ENCODE data around the gene GMPPB. TPM values are rescaled to one million over a fixed set of nuclear protein-coding genes. Genes with fewer than 3 reads are reported as not detected.
"Not testable (repeated sequence)": the region's sequence is repeated elsewhere in the genome, so short reads cannot be mapped to it uniquely, and the experiment has no call there.

GMPPB gene
- total and polyA plus RNA-seq, 7 donors, result 9.9 to 57.5 (median 14.3) TPM

DNA sequence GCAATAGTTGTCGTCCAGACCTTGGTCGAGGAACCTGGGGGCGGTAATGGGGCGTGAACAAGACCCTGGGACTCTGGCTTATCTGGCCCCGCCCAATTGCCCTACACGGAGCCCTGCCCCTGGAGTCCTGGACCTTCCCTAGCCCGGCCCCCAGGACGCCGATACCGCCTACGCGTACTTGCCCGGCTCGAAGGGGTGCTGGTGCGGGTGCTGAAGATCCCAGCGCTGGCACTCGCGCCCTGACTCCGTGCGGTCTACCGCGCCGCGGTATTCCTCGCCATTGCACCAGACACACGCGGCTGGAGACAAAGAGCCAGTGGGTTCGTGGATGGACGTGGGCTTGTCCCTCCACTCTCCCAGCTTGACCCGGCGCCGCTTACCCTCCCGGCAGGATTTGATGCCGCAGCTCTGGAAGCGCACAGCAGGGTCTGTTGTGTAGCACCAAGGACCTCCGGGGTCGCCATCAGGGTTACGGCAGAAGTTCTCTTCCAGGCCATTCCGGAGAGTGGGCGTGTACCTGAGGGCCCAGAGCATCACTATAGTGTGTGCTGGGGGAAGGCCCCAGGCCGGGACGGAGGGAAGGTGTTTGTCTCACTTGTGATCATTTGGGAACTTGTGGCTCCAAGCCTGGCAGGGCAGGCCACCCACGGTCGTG lies 36.9 kb downstream of the GMPPB start:
- H3K27ac ChIP-seq; DNase-seq; H3K9me3 ChIP-seq; intact Hi-C loops (cut with DNase I): not testable (repeated sequence)
- Histone ChIP-seq H3K27me3 (peaks cover 0 to 28% (median 15%) of the 10 kb centered on the region in 3 donors), H3K36me3 (peaks cover 6 to 27% (median 20%) of the 10 kb centered on the region in 4 donors), H3K4me1 (peaks cover 0 to 39% (median 34%) of the 10 kb centered on the region in 4 donors), H3K4me3 (peak overlapping the region in 3 of 4 donors; percentile 15 to 21 (median 19))
- WGBS, 2 donors, result 7 to 15% methylated on average over 44 of the region's 44 CpGs

DNA sequence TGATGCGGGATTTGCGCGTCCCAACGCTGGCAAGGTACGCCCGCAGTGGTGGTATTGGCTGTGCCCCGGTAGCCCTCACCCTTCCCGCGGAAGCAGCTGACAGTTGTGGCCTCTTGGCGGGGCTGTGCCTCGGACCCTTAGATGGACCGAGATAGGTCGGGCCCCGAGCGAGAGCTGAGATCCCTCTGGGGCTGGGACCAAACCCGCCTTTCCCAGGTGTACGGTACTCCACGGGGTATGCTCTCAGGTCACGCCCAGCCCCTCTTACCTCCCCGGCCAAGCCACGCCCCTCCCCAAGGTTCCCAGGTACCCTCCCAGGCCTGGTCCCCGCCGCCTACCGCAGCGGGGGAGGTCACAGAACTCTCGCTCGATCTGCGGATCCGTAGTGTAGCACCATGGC lies 37.4 kb downstream of the GMPPB start:
- Histone ChIP-seq H3K27me3 (peaks cover 0 to 28% (median 15%) of the 10 kb centered on the region in 3 donors), H3K4me3 (peak overlapping the region in 3 of 4 donors; percentile 15 to 21 (median 19)), H3K4me1 (peaks cover 0 to 37% (median 30%) of the 10 kb centered on the region in 4 donors), H3K36me3 (peaks cover 6 to 33% (median 21%) of the 10 kb centered on the region in 4 donors)
- H3K27ac ChIP-seq; H3K9me3 ChIP-seq; intact Hi-C loops (cut with DNase I): not testable (repeated sequence)
- peak; percentile 82 for DNase-seq
- 3 to 5% methylated on average over 25 of the region's 29 CpGs for WGBS, 2 donors

DNA sequence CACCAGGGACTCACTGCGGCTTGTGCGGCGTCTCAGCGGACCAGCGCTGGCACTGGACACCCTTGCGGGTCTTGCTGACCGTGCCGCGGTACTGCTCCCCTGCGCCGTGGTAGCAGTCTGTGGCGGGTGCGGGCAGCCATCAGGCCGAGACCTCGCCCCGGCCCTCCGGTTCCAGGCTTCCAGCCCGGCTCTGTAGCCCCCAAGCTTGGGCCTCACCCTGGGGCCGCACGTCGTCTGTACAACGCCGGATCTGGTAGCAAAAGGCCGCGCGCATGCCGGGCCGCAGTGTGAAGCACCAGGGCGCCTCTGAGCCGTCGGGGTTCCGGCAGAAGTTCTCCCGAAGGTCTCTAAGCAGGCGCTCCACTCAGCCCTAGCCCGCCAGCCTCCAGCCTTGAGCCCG lies 37.9 kb downstream of the GMPPB start:
- 28 to 42% methylated on average over 35 to 36 of the region's 36 CpGs for WGBS, 2 donors

DNA sequence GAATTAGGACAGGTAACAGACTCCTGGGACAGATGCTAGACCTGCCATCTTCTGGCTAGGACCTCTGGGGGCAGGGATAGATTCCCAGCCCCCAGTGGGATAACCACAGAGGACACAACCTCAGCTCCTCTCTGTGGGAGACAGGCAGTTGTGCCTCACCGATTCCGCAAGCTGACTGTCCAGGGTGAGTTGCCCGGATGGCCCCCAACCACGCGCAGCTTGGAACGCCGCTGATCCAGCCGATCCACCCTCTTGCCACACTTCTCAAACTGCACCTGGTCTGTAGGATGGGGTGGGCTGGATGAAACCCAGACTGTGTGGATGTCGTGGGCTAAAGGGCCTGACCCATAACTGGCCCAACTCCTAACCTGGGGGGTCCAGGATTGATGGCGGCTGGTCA lies 38.6 kb downstream of the GMPPB start:
- H3K4me3 ChIP-seq; intact Hi-C loops (cut with DNase I); H3K9me3 ChIP-seq; H3K27ac ChIP-seq; DNase-seq: not testable (repeated sequence)
- H3K27me3 ChIP-seq, result peaks cover 0 to 28% (median 15%) of the 10 kb centered on the region in 3 donors
- 94 to 96% methylated on average over 10 of the region's 10 CpGs for WGBS, 2 donors
- peaks cover 18 to 45% (median 32%) of the 10 kb centered on the region in 4 donors for H3K36me3 ChIP-seq
- H3K4me1 ChIP-seq, result peaks cover 0 to 24% (median 18%) of the 10 kb centered on the region in 4 donors

More for the DNA sequence above, 37.9 kb downstream of the GMPPB start:
- H3K27ac ChIP-seq; intact Hi-C loops (cut with DNase I); DNase-seq; H3K9me3 ChIP-seq; H3K4me3 ChIP-seq: not testable (repeated sequence)
- peaks cover 10 to 38% (median 26%) of the 10 kb centered on the region in 4 donors for H3K36me3 ChIP-seq
- H3K4me1 ChIP-seq, result peaks cover 0 to 32% (median 25%) of the 10 kb centered on the region in 4 donors
- peaks cover 0 to 28% (median 15%) of the 10 kb centered on the region in 3 donors for H3K27me3 ChIP-seq

DNA sequence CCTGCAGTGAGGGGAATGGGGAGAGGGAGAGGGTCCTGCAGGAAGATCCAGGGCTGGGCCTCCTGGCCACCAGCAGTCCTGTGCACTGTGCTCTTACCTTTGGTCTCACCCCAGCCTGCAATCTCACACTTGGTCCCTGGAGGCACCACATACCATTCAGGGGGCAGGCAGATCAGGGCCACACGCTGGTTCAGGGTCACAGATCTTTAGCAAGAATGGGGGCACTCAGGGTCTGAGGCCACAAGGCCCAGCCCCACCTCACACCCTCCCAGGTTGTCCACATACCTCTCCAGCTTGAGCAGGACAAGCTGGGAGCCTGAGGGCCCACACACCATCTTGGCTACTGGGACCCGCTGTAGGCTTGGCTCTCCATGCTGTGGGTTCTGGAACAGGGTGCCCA lies 39.3 kb downstream of the GMPPB start:
- H3K36me3 ChIP-seq, result peaks cover 24 to 52% (median 35%) of the 10 kb centered on the region in 4 donors

DNA sequence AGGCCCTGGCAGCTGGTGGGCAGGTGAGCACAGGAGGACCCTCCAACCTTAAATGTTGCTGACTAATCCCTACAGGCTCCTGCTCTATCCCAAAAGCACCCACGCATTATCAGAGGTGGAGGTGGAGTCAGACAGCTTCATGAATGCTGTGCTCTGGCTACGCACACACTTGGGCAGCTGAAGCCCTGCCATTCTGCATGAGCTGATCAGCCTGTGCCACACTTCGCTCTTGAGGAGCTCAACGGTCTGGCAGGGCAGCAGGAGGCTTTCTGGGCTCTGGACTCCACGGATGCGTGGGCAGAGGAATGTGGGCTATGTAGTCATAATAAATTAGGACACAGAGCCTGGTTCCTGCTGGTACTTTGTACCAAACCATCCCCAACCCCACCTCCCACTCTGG lies 40.6 kb downstream of the GMPPB start:
- intact Hi-C loops (cut with DNase I), result no loop called here
- Histone ChIP-seq H3K36me3 (peaks cover 35 to 64% (median 47%) of the 10 kb centered on the region in 4 donors), H3K27ac (no peak overlapping the region), H3K27me3 (peaks cover 0 to 28% (median 15%) of the 10 kb centered on the region in 3 donors), H3K9me3 (no peaks in the 10 kb centered on the region), H3K4me3 (no peak overlapping the region), H3K4me1 (peaks cover 0 to 13% (median 9%) of the 10 kb centered on the region in 4 donors)
- no peak for DNase-seq
- WGBS, 2 donors, result 91 to 93% methylated on average over 6 of the region's 6 CpGs
- TF ChIP-seq EP300 (IDR thresholded peaks at IDR 0.05) (no peak), POLR2AphosphoS5 (IDR thresholded peaks at IDR 0.05) (no peak), POLR2A (IDR thresholded peaks at IDR 0.05) (no peak)
- TF ChIP-seq, protein P1, sequence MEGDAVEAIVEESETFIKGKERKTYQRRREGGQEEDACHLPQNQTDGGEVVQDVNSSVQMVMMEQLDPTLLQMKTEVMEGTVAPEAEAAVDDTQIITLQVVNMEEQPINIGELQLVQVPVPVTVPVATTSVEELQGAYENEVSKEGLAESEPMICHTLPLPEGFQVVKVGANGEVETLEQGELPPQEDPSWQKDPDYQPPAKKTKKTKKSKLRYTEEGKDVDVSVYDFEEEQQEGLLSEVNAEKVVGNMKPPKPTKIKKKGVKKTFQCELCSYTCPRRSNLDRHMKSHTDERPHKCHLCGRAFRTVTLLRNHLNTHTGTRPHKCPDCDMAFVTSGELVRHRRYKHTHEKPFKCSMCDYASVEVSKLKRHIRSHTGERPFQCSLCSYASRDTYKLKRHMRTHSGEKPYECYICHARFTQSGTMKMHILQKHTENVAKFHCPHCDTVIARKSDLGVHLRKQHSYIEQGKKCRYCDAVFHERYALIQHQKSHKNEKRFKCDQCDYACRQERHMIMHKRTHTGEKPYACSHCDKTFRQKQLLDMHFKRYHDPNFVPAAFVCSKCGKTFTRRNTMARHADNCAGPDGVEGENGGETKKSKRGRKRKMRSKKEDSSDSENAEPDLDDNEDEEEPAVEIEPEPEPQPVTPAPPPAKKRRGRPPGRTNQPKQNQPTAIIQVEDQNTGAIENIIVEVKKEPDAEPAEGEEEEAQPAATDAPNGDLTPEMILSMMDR (IDR thresholded peaks at IDR 0.05), result no peak

More for the DNA sequence above, 39.3 kb downstream of the GMPPB start:
- WGBS, 2 donors, result 92 to 94% methylated on average over 2 of the region's 2 CpGs
- peaks cover 0 to 28% (median 15%) of the 10 kb centered on the region in 3 donors for H3K27me3 ChIP-seq
- DNase-seq; H3K4me3 ChIP-seq; H3K9me3 ChIP-seq; intact Hi-C loops (cut with DNase I); H3K27ac ChIP-seq: not testable (repeated sequence)
- H3K4me1 ChIP-seq, result peaks cover 0 to 20% (median 15%) of the 10 kb centered on the region in 4 donors

DNA sequence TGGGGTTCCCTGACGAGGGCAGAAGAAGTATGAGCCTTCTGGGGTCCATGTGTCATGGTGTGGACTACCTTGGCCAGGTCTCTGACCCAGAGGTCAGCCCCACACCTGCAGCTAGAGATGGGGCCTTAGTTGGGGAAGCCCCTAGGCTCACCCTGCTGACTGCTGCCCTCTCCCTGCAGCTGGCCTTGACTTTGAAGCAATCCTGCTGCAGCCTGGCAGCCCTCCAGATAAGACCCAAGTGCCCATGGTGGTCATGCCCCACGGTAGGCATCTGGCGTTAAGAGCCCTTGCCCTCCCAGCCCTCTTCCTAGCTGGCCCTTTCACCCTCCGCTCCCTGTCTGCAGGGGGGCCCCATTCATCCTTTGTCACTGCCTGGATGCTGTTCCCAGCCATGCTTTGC lies 42.2 kb downstream of the GMPPB start:
- Histone ChIP-seq H3K4me1 (peaks cover 0 to 8% (median 3%) of the 10 kb centered on the region in 4 donors), H3K27me3 (peaks cover 0 to 12% (median 4%) of the 10 kb centered on the region in 3 donors), H3K36me3 (peaks cover 35 to 81% (median 63%) of the 10 kb centered on the region in 4 donors), H3K4me3 (no peak overlapping the region), H3K27ac (no peak overlapping the region), H3K9me3 (no peaks in the 10 kb centered on the region)
- TF ChIP-seq POLR2AphosphoS5 (IDR thresholded peaks at IDR 0.05) (no peak), EP300 (IDR thresholded peaks at IDR 0.05) (no peak), POLR2A (IDR thresholded peaks at IDR 0.05) (no peak)
- TF ChIP-seq, protein P1 (IDR thresholded peaks at IDR 0.05), result no peak
- 86 to 93% methylated on average over 4 of the region's 4 CpGs for WGBS, 2 donors
- intact Hi-C loops (cut with DNase I), result no loop called here
- DNase-seq, result no peak

Data from sigmoid colon (tissue), 7 donors.